ENCODE results near the gene ANLN.

The ANLN gene

DNA sequence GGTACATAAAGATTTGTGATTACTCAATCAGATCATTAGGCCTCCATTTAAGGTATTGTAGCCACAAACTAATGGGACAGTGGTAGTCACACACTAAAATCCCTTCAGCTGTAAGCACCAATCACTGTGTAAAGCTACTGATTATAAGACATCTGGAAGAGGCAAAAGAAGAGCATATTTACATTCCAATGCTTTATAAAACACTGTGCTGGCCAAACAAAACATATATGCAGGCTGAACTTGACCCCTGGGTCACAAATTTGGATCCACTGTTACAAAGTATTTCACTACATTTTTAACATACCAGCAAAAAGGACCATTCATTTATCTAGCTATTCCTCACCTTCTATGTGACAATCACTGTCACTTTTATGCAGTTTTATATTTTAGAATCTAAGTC, 41.4 kb upstream of the ANLN start:
- Histone ChIP-seq H3K4me1 (ENCODE audit: control insufficient read depth, insufficient read depth, low read length) (no peaks in the 10 kb centered on the region; the same call in none of the 2 replicates), H3K27ac (ENCODE audit: extremely low read depth, low read depth, low read length) (no peak overlapping the region), H3K36me3 (ENCODE audit: control insufficient read depth in 2 of 2, insufficient read depth in 1 of 2, low read length in 2 of 2) (no peaks in the 10 kb centered on the region), H3K9me3 (ENCODE audit: control insufficient read depth, insufficient read depth, low read depth, low read length) (no peaks in the 10 kb centered on the region), H3K4me3 (ENCODE audit: low read depth, low read length) (no peak overlapping the region)
- TF ChIP-seq ZNF837 (tag by site-specific recombination; IDR thresholded peaks at IDR 0.05) (no peak), GLIS1 (tag by site-specific recombination; IDR thresholded peaks at IDR 0.05) (no peak), SETDB1 (IDR thresholded peaks at IDR 0.05; ENCODE audit: insufficient read length, low read length) (no peak), KLF1 (tag by site-specific recombination; IDR thresholded peaks at IDR 0.05) (no peak), ZNF426 (tag by site-specific recombination; IDR thresholded peaks at IDR 0.05) (no peak), ZNF530 (tag by site-specific recombination; IDR thresholded peaks at IDR 0.05; ENCODE audit: low read depth) (no peak), HOXC10 (CRISPR knock-in tag; IDR thresholded peaks at IDR 0.05) (no peak), ZNF19 (tag by site-specific recombination; IDR thresholded peaks at IDR 0.05; ENCODE audit: low read depth) (no peak), BCL11B (tag by site-specific recombination; IDR thresholded peaks at IDR 0.05; ENCODE audit: low read depth) (no peak), ZNF2 (tag by site-specific recombination; IDR thresholded peaks at IDR 0.05) (no peak), ZNF341 (tag by site-specific recombination; IDR thresholded peaks at IDR 0.05; ENCODE audit: low read depth) (no peak), ZBTB48 (tag by site-specific recombination; IDR thresholded peaks at IDR 0.05) (no peak), ZNF548 (tag by site-specific recombination; IDR thresholded peaks at IDR 0.05) (no peak), WT1 (tag by site-specific recombination; IDR thresholded peaks at IDR 0.05) (no peak)
- TF ChIP-seq, protein P1, sequence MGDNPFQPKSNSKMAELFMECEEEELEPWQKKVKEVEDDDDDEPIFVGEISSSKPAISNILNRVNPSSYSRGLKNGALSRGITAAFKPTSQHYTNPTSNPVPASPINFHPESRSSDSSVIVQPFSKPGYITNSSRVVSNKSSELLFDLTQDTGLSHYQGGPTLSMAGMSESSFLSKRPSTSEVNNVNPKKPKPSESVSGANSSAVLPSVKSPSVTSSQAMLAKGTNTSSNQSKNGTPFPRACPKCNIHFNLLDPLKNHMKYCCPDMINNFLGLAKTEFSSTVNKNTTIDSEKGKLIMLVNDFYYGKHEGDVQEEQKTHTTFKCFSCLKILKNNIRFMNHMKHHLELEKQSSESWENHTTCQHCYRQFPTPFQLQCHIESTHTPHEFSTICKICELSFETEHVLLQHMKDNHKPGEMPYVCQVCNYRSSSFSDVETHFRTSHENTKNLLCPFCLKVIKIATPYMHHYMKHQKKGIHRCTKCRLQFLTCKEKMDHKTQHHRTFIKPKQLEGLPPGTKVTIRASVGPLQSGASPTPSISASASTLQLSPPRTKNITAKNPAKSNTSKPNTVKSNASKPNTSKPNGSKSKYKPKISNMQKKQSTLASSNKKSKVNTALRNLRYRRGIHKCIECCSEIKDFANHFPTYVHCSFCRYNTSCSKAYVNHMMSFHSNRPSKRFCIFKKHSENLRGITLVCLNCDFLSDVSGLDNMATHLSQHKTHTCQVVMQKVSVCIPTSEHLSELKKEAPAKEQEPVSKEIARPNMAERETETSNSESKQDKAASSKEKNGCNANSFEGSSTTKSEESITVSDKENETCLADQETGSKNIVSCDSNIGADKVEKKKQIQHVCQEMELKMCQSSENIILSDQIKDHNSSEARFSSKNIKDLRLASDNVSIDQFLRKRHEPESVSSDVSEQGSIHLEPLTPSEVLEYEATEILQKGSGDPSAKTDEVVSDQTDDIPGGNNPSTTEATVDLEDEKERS (tag by site-specific recombination; IDR thresholded peaks at IDR 0.05): no peak
- TF ChIP-seq, protein P2, sequence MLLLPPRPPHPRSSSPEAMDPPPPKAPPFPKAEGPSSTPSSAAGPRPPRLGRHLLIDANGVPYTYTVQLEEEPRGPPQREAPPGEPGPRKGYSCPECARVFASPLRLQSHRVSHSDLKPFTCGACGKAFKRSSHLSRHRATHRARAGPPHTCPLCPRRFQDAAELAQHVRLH (tag by site-specific recombination; IDR thresholded peaks at IDR 0.05): no peak
- TF ChIP-seq, protein P3, sequence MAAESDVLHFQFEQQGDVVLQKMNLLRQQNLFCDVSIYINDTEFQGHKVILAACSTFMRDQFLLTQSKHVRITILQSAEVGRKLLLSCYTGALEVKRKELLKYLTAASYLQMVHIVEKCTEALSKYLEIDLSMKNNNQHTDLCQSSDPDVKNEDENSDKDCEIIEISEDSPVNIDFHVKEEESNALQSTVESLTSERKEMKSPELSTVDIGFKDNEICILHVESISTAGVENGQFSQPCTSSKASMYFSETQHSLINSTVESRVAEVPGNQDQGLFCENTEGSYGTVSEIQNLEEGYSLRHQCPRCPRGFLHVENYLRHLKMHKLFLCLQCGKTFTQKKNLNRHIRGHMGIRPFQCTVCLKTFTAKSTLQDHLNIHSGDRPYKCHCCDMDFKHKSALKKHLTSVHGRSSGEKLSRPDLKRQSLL (tag by site-specific recombination; IDR thresholded peaks at IDR 0.05): no peak
- POLR2A ChIA-PET: interaction anchor here (0.9 to 1.1 kb wide), 2 partner anchors 10 to 41 kb away, joined by 3 to 4 read pairs; partner anchors contain the start of gene ANLN
- CTCF ChIA-PET: interaction anchor here (0.7 to 2.0 kb wide), 3 partner anchors 10 to 28 kb away, joined by 7 to 10 read pairs (median 8); a partner anchor contains a TSS

DNA sequence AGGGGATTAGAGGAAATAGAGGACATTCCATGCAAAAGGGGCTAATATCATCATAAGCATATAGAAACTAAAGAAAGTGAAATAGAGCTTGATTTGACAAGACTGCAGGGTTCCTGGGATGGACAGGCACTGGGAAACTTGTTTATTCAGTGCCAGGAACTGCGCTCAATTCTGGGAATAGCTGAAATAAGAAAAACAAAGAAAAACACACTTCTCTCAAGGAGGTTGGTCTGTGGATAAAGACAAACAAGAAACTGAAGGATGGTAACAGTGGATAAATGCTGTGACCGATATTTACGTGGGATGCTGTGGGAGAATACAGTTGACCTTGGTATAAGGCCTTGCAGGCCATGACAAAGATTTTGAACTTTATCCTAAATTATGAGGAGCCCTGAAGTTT, 40.9 kb upstream of the ANLN start:
- TF ChIP-seq ZNF548 (tag by site-specific recombination; IDR thresholded peaks at IDR 0.05) (no peak), ZNF660 (tag by site-specific recombination; IDR thresholded peaks at IDR 0.05) (no peak), ZNF544 (tag by site-specific recombination; IDR thresholded peaks at IDR 0.05) (no peak), ZNF510 (tag by site-specific recombination; IDR thresholded peaks at IDR 0.05; ENCODE audit: insufficient replicate concordance) (no peak), OVOL3 (tag by site-specific recombination; IDR thresholded peaks at IDR 0.05) (no peak), KLF7 (tag by site-specific recombination; IDR thresholded peaks at IDR 0.05; ENCODE audit: borderline replicate concordance) (no peak), ZNF585B (tag by site-specific recombination; IDR thresholded peaks at IDR 0.05) (no peak), GLIS2 (tag by site-specific recombination; IDR thresholded peaks at IDR 0.05) (no peak), ZNF792 (tag by site-specific recombination; IDR thresholded peaks at IDR 0.05) (no peak), GLI2 (tag by site-specific recombination; IDR thresholded peaks at IDR 0.05; ENCODE audit: borderline replicate concordance, low read depth) (no peak)
- TF ChIP-seq, protein P1 (tag by site-specific recombination; IDR thresholded peaks at IDR 0.05): no peak
- H3K4me3 ChIP-seq (ENCODE audit: low read depth, low read length): no peak overlapping the region
- ChIA-PET CTCF (interaction anchor here (0.7 to 1.2 kb wide), 2 partner anchors 9 to 18 kb away, joined by 8 to 10 read pairs; a partner anchor contains a TSS), POLR2A (interaction anchor here (0.9 to 1.1 kb wide), 2 partner anchors 9 to 41 kb away, joined by 3 to 4 read pairs; partner anchors contain the start of gene ANLN)
- H3K27ac ChIP-seq (ENCODE audit: extremely low read depth, low read depth, low read length): no peak overlapping the region
- H3K4me1 ChIP-seq (ENCODE audit: control insufficient read depth, insufficient read depth, low read length): no peaks in the 10 kb centered on the region; the same call in none of the 2 replicates
- no peaks in the 10 kb centered on the region for H3K9me3 ChIP-seq (ENCODE audit: control insufficient read depth, insufficient read depth, low read depth, low read length)
- H3K36me3 ChIP-seq (ENCODE audit: control insufficient read depth in 2 of 2, insufficient read depth in 1 of 2, low read length in 2 of 2): no peaks in the 10 kb centered on the region

Measured in HEK293 (cell line).